K562 (cell line): ENCODE results near the gene PHF1. TPM values are rescaled to one million over a fixed set of nuclear protein-coding genes. Genes with fewer than 3 reads are reported as not detected.

ENCODE experiments used
- CBX5 ChIP-seq: IDR thresholded peaks from 2 replicates; pipeline ENCODE4 v1.6.1; 2014; ENCODE audit warnings: low read depth, borderline replicate concordance
- COPS2 ChIP-seq: fragments of 450-650 bp; conservative IDR thresholded peaks from 2 replicates; pipeline ENCODE4 v1.6.1; 2016; ENCODE audit warnings: mild to moderate bottlenecking, moderate library complexity
- ESRRB ChIP-seq: fragments of 250-450 bp; sonication (Bioruptor Pico); IDR thresholded peaks from 2 replicates; pipeline ENCODE4 v1.5.0; 2020; ENCODE audit warnings: mild to moderate bottlenecking, moderate library complexity, borderline replicate concordance
- HIVEP1 ChIP-seq: fragments of 250-450 bp; sonication (Bioruptor Pico); IDR thresholded peaks from 2 replicates; pipeline ENCODE4 v1.4.0; 2020; ENCODE audit warnings: mild to moderate bottlenecking
- LEF1 ChIP-seq: fragments of 450-650 bp; IDR thresholded peaks from 2 replicates; pipeline ENCODE4 v1.6.1; 2016; ENCODE audit warnings: mild to moderate bottlenecking
- MCM7 ChIP-seq, 2 experiments: fragments of 450-650 bp; IDR thresholded peaks; 2 replicates each; pipeline ENCODE4 v1.6.1; 2016 to 2018
- PCBP2 ChIP-seq: fragments of 200-400 bp; formaldehyde crosslinking; IDR thresholded peaks from 2 replicates; pipeline ENCODE4 v1.6.1; 2018; ENCODE audit warnings: low read length, low read depth, mild to moderate bottlenecking, moderate library complexity; ENCODE audit not compliant: poor library complexity, severe bottlenecking
- PHB2 ChIP-seq: fragments of 450-650 bp; IDR thresholded peaks from 2 replicates; pipeline ENCODE4 v1.6.1; 2017; ENCODE audit warnings: low read depth
- POU5F1 ChIP-seq: fragments of 150-350 bp; IDR thresholded peaks from 2 replicates; pipeline ENCODE4 v1.6.1; 2014; ENCODE audit warnings: borderline replicate concordance, low read length, low read depth, mild to moderate bottlenecking; ENCODE audit not compliant: partially characterized antibody
- SMARCC2 ChIP-seq: fragments of 450-650 bp; IDR thresholded peaks from 2 replicates; pipeline ENCODE4 v1.6.1; 2017; ENCODE audit warnings: antibody characterized with exemption, moderate library complexity, mild to moderate bottlenecking, low read depth
- TCFL5 ChIP-seq: fragments of 250-450 bp; sonication (Bioruptor Pico); conservative IDR thresholded peaks from 2 replicates; pipeline ENCODE4 v1.6.1; 2021; ENCODE audit warnings: mild to moderate bottlenecking, moderate library complexity, matching md5 sums
- TSHZ1 ChIP-seq: fragments of 250-450 bp; sonication (Bioruptor Pico); IDR thresholded peaks from 2 replicates; pipeline ENCODE4 v1.4.0; 2020; ENCODE audit warnings: mild to moderate bottlenecking, moderate library complexity
- XRCC4 ChIP-seq: IDR thresholded peaks from one replicate; pipeline ENCODE4 v1.6.1; 2011; ENCODE audit not compliant: insufficient read depth, insufficient read length; ENCODE audit errors: extremely low read depth
- ZNF184 ChIP-seq: sonication (generic); formaldehyde crosslinking; IDR thresholded peaks from 2 replicates; pipeline ENCODE4 v1.5.0; 2020; ENCODE audit warnings: missing genetic modification reagents
- ZNF75A ChIP-seq: fragments of 450-650 bp; formaldehyde crosslinking; IDR thresholded peaks from 2 replicates; pipeline ENCODE4 v1.4.0; 2020; ENCODE audit warnings: mild to moderate bottlenecking
- ZNF76 ChIP-seq: fragments of 250-450 bp; sonication (Bioruptor Pico); IDR thresholded peaks from 2 replicates; pipeline ENCODE4 v1.4.0; 2020; ENCODE audit warnings: mild to moderate bottlenecking, moderate library complexity, borderline replicate concordance
- polyA plus RNA-seq, 8 experiments: library from polyadenylated mRNA; depleted of rRNA in 4 of 8; stranded (reverse) in 5 of 8; unstranded in 3 of 8; fragments of >200 nt; fragmentation: Nextera tagmentation in 2 of 8; fragmentation: Illumina TruSeq in 1 of 8; extraction: Ambion mirVana in 2 of 8; extraction: Trizol in 1 of 8; gene quantifications; 2 replicates each; pipeline versions ENCODE4 v1.2.1 to v1.2.3, GENCODE V29; 2011 to 2014; ENCODE audit warnings: inconsistent platforms in 1 of 8, missing spikeins in 1 of 8
- total RNA-seq, 7 experiments: library from RNA; depleted of rRNA in 6 of 7; stranded (reverse); fragments of >200 nt in 6 of 7; fragmentation: Illumina TruSeq in 2 of 7; extraction: Trizol in 2 of 7; gene quantifications; 2 replicates each; pipeline versions ENCODE4 v1.2.1 to v1.2.3, GENCODE V29; 2011 to 2021; ENCODE audit warnings: low replicate concordance in 1 of 7
- TF ChIP-seq, protein P1 (sequence below): sonication (generic); formaldehyde crosslinking; IDR thresholded peaks from 2 replicates; pipeline ENCODE4 v1.8.0; 2022; ENCODE audit warnings: mild to moderate bottlenecking, missing genetic modification reagents
- TF ChIP-seq, protein P2 (sequence below): fragments of 250-450 bp; sonication (Bioruptor Pico); IDR thresholded peaks from 2 replicates; pipeline ENCODE4 v1.5.0; 2022; ENCODE audit warnings: mild to moderate bottlenecking

The PHF1 gene
- total and polyA plus RNA-seq, 9 of the 15 experiments (the other 6 are each of a cell fraction or from before 2014, with no cell fraction given), result 3.7 to 64.2 (median 33.7) TPM

DNA sequence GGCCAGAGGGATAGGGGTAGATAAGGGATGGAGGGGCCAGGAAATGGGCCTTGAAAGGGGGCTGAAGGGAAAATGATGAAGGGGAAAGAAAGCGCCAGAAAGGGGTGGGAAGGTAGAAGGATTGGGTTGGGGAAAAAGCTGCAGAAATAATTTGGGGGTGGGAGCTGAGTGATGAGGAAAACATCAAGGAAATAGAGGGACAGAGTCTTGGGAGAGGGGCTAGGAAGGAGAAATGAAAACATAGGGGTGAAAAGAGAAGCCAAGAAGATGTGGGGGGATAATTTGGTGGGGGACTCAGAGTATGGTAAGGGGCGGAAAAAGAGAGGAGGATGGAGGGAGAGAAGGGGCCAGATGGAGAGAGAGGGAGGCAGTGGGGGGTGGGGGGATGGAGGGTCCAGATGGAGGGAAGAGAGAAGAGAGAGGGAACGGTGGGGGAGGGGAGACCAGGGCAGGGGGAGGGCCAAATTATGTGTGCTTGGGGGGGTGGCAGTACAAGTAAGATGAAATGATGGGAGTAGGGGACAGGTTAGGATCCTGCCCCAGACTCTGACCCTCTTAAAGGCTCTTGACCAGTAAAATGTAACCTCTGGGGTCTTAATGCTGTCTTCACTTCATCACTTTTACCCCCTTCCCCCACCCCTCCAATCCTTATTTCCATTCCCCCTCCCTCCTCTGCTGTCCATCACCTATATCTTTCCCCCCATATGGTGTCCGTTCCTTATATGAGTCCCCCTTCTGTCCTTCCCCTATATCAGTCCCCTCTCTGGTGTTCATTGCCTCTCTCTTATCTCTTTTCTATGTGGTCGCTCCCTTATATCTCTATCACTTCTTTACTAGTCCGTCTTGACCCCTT lies 9.9 kb downstream of the PHF1 start (continued):
- TF ChIP-seq, protein P1, sequence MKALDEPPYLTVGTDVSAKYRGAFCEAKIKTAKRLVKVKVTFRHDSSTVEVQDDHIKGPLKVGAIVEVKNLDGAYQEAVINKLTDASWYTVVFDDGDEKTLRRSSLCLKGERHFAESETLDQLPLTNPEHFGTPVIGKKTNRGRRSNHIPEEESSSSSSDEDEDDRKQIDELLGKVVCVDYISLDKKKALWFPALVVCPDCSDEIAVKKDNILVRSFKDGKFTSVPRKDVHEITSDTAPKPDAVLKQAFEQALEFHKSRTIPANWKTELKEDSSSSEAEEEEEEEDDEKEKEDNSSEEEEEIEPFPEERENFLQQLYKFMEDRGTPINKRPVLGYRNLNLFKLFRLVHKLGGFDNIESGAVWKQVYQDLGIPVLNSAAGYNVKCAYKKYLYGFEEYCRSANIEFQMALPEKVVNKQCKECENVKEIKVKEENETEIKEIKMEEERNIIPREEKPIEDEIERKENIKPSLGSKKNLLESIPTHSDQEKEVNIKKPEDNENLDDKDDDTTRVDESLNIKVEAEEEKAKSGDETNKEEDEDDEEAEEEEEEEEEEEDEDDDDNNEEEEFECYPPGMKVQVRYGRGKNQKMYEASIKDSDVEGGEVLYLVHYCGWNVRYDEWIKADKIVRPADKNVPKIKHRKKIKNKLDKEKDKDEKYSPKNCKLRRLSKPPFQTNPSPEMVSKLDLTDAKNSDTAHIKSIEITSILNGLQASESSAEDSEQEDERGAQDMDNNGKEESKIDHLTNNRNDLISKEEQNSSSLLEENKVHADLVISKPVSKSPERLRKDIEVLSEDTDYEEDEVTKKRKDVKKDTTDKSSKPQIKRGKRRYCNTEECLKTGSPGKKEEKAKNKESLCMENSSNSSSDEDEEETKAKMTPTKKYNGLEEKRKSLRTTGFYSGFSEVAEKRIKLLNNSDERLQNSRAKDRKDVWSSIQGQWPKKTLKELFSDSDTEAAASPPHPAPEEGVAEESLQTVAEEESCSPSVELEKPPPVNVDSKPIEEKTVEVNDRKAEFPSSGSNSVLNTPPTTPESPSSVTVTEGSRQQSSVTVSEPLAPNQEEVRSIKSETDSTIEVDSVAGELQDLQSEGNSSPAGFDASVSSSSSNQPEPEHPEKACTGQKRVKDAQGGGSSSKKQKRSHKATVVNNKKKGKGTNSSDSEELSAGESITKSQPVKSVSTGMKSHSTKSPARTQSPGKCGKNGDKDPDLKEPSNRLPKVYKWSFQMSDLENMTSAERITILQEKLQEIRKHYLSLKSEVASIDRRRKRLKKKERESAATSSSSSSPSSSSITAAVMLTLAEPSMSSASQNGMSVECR, result no peak
- TF ChIP-seq HIVEP1 (CRISPR knock-in tag) (no peak), ZNF75A (no peak), LEF1 (peak; percentile 59; the same call in 1 of the 2 replicates), XRCC4 (no peak), MCM7 (IDR thresholded peaks at IDR 0.05) (no peak), TCFL5 (CRISPR knock-in tag) (no peak), CBX5 (peak; percentile 80; the same call in 1 of the 2 replicates), SMARCC2 (no peak), ZNF76 (CRISPR knock-in tag) (no peak), TSHZ1 (CRISPR knock-in tag) (no peak), COPS2 (no peak), POU5F1 (no peak), ZNF184 (CRISPR knock-in tag) (no peak), PHB2 (no peak), PCBP2 (peak; percentile 67), ESRRB (CRISPR knock-in tag) (no peak)
- TF ChIP-seq, protein P2, sequence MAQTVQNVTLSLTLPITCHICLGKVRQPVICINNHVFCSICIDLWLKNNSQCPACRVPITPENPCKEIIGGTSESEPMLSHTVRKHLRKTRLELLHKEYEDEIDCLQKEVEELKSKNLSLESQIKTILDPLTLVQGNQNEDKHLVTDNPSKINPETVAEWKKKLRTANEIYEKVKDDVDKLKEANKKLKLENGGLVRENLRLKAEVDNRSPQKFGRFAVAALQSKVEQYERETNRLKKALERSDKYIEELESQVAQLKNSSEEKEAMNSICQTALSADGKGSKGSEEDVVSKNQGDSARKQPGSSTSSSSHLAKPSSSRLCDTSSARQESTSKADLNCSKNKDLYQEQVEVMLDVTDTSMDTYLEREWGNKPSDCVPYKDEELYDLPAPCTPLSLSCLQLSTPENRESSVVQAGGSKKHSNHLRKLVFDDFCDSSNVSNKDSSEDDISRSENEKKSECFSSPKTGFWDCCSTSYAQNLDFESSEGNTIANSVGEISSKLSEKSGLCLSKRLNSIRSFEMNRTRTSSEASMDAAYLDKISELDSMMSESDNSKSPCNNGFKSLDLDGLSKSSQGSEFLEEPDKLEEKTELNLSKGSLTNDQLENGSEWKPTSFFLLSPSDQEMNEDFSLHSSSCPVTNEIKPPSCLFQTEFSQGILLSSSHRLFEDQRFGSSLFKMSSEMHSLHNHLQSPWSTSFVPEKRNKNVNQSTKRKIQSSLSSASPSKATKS (CRISPR knock-in tag), result no peak
